NCI-H187 (cell line): ENCODE data around the gene PCK1.

Experiments used
- DNase-seq, 2 experiments: peaks; one replicate each; lab custom pipeline; 2025; lab: John Stamatoyannopoulos, UW

PCK1 gene

GRCh38 chr20:57536771-57537724 is 23.9 kb upstream of the PCK1 start:
- DNase-seq, result no peak

GRCh38 chr20:57537822-57538221 is 23.1 kb upstream of the PCK1 start:
- DNase-seq, result no peak

DNA sequence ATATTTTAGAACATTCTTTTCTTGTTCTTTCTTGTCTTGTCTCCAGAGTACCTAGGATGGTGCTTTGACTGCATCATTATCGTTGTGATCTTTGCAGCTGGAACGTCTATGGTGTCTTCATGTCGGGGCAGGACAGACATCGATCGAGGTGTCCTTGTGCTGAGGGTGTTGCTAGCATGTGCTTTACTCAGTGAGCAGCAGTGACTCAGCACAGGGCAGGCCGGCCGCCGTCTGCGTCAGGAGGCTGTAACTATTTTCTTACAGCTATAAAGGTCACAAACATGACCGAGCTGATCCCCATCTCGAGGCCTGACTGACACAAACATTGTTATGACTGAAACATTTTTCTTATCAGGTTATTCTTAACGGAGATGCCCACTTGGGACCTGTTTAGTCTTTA is 21.0 kb upstream of the PCK1 start:
- no peak for DNase-seq

GRCh38 chr20:57540890-57541580 is 19.9 kb upstream of the PCK1 start:
- no peak for DNase-seq

DNA sequence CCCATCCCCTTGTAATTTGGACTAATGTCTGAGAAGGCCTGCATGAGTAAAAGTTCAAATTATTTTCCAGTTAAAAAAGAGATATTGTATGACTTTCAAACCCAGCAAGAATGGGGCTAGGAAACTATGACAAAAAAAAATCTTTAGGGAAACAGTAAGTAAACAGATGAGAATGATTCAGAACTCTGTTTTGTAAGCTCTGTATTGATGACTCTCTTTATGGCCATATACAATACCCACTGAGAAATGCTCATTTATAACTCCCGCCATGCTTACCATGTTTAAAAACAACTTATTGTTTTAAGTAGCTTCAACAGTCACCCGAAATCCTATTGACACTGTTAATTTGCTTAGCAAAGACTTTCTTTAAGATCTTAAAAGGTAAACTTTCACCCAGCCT is 17.2 kb upstream of the PCK1 start:
- no peak for DNase-seq

GRCh38 chr20:57544838-57545564 is 15.9 kb upstream of the PCK1 start:
- no peak for DNase-seq

DNA sequence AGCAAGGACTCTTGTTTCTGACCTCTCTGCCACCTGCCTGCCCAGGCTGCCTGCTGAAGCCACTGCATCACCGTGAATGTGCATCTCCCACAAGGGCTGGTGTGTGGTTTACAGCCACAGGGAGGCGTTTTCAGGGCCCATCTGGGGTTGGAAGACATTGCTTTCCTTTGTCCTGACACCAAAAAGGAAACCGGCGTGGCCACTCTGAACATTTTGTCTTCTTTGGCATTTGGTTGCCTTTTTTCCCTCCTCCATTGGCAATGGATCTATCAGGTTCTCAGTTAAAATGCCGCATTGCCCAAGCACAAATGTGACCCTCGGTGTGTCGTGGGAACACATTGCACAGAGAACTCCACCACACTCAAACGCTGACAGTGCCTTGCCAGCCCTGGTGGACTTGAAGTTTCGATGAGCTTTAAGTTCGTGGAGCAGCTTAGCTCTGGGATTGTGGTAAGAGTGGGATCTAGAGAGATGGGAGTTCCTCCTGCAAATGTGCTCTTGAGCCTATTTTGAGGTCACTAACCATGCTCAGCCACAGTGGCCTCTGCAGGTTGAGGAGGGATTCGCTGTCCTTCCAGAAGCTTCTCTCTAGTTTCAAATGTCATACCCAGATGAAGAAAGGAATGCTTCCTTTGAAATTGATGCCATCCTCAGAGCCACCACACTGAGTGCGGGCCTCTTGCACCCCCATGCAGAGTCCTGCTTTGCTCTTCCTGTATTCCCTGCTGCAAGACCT is 14.8 kb upstream of the PCK1 start:
- no peak for DNase-seq

DNA sequence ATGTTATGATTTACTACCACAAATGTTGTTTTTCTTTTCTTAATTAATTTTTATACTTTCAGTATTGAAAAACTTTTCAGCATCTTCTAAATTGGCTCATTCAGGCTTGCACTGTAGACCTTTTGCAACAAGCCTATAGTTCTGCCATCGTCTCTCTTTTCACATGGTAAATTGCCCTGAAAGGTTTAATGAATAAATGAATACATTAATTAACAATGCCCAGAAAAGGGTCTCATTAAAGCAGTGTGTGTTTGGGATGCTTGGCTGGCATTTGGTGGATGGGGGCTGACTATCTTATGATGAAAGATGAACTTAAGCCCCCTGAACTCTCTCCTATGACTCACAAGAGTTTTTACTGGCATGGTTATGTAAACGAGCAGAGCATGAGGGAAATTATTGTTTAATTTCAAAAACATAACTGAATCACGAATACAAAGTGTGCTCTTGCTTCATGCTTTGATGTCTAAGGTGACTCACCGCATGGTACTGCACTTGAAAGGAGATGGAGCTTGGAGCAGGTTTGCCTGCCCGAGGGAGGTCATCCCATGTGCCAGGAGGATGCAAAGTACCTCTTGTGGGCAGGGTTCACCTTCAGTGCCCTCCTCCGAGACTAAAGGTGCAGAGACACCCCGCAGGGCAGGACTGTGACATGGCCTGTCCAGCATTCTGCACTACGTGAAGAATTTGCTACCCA is 13.8 kb upstream of the PCK1 start:
- no peak for DNase-seq

- no peak for DNase-seq
Measured at GRCh38 chr20:57548177-57549058, 12.5 kb upstream of the PCK1 start.

GRCh38 chr20:57552471-57552870 is 8.4 kb upstream of the PCK1 start:
- no peak for DNase-seq

GRCh38 chr20:57553376-57554018 is 7.4 kb upstream of the PCK1 start:
- DNase-seq, result no peak

DNA sequence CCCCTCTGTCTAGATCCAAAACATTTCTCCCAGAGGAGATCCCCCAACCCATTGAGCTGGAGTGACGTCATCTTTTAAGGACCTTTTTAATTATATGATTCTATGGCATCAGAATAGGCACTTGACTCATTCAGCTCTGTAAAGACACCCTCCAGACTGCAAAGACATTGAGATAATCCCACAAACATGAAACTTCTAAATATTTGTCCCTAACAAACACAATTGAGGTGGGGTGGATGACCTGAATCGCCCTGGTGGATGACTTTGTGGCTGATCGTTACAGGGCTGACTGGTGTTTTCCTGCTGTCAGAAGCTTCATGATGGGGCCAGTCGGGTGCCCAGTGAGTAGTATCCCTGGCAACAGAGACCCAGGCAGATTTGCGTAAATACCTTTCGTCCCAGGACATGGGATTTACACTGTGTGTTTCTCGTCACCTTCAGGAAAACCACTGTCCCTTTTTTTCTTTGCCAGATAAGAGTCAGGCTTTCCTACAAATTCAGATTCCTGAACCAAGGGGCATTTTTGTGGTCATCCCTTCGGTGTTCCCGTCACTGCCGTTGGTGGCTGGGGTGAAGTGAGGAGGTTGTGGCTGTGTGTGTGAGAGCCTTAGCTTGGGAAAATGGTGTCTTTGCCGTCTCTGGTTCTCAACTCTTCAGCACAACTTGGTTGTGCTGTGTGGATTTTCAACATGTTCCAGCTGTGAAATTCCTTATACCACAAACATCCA is 5.3 kb upstream of the PCK1 start:
- no peak for DNase-seq

- no peak for DNase-seq
Measured at GRCh38 chr20:57556980-57557274, 4.0 kb upstream of the PCK1 start.

DNA sequence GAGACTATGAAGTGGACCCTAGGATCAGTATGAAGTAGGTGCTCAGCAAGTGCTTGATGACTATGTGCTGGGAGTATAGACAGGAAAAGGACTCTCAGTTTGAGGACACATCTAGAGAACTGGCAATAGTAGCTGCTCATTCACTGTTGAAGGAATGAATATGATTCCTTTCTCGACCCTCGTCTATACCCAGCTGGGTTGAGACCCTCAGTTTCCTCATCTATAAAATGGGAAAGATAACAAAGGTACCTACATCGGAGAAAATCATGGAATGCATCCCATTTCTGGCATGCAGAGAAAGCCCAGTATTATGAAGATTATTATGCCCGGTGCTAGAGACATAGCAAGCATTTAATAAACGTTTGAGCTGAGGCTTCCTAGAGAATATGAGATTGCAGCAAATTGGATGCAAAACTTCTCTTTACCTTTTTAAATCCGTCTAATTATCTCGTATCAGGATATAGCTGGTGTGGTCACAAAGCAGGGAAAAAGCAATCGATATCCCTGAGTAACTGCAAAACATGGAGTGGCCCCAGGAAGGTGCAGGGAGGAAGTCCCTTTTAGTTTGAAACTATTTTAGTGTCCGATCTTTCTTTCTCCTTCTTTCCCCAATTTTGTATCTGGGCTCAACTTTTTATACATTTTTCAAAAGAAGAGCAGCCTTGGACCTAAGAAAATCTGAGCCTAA is 2.8 kb upstream of the PCK1 start:
- DNase-seq, result no peak

GRCh38 chr20:57558614-57559288 is 2.2 kb upstream of the PCK1 start:
- DNase-seq, result no peak

DNA sequence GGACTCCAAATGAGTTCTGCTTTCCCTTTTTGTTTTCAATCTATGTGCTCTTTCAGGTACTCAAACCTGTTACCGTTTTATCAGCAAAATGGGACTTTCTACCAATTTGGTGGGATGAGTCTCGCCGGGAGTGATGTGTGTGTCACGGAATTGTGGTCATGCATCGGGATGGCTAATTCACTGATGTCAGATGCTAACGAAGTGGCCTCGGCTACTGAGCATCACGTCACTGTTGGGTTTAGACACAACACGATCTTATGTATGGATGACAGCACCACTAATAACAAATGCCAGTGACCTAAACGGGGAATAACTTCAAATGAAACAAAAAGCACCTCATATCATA is 1.6 kb upstream of the PCK1 start:
- no peak for DNase-seq

DNA sequence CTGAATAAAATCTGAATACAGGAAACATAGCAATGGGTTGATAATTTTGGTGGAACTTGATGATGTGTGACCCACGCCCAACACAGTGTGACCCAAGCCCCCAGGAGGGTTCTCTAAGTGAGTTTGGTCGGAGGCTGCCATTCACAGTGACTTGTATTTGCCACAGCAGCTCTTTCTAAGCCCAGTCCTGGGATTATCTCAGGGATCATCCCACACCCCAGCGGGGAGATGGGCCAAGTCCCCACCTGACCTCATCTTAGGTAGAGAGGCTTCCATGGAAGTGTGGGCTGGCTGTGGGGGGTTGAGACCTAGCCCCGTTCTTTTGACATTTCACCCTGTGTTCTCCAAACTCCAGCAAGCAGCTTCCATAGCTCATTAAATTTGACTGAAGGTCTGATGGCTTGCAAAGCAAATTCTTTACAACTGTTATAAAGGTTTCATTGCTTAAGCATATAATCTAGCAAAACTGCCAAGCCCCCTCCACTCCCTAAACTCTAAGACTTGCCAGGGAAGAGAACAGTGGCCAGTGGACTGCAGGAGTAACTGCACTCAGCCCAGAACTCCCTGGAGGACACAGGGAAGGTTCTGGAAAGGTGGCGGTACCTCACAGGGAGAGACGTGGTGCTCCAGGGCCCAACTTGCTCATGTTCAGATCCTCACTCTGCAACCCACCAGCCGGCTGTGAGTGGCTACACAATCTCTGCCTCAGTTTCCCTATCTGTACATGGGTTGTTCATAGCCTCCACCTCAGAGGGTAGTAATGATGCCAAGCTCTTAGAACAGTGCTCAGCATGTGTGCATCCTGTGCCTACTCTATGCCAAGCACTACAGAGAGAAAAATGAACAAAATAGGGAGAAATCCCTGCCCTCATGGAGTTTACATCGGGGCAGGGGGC is 1.0 kb upstream of the PCK1 start:
- no peak for DNase-seq
